Muscle of back (tissue), 11 donors: ENCODE measurements around the gene DPCD. TPM values are rescaled to one million over a fixed set of nuclear protein-coding genes. Genes with fewer than 3 reads are reported as not detected.
A peak's percentile ranks its signal among the peaks of the same experiment; 100 is the strongest.

Source experiments
- DNase-seq, 3 donors: peaks; one replicate each; pipeline versions ENCODE4 v3.0.0 to v3.0.0-alpha.2; 2013
- polyA plus RNA-seq, 10 donors: library from polyadenylated mRNA; unstranded; fragments of 120-200 nt; gene quantifications; one replicate each; pipeline ENCODE4 v1.2.1, GENCODE V29; 2013; ENCODE audit not compliant: insufficient read length in 10 of 10

The DPCD gene
- polyA plus RNA-seq, 10 donors, result 11.7 to 22.8 (median 15.4) TPM

DNA sequence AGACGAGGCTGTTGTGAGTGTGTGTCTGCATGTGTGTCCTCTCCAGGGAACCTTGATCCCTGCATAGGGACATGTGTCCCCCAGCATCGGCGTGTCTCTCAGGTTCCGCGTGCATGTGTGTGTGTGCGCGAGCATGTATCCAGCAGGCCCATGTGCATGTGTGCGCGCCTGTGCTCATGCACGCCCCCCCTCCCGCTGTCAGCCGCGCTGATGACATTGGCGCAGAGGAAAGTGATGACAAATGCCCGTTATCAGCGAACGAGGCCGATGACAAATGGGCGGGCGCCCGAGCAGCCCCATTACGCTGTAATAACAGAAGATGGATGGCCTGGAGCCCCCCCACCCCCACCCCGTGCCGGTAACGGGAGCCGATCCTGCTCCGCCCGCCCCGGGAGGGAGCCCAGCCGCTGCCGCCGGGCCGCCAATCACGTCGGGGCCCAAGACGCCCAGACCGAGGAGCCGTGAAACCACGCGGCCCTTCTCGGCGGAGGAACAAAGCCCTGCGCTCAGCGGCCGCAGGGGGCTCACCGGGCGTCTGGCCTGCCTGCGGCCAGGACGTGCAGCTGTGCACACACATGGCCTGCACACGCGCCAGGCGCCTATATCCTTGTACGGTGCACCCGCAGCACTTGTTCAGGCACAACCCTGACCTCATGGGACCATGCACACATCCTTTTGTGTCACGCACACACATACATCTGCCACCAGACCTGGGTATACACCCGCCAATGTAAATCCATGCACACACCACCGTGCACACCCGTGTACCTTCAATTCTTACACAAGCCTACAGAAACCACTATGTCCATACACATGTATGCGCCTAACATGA is 21.6 kb upstream of the DPCD start:
- peak in 2 of 3 donors; percentile 24 to 68 for DNase-seq

DNA sequence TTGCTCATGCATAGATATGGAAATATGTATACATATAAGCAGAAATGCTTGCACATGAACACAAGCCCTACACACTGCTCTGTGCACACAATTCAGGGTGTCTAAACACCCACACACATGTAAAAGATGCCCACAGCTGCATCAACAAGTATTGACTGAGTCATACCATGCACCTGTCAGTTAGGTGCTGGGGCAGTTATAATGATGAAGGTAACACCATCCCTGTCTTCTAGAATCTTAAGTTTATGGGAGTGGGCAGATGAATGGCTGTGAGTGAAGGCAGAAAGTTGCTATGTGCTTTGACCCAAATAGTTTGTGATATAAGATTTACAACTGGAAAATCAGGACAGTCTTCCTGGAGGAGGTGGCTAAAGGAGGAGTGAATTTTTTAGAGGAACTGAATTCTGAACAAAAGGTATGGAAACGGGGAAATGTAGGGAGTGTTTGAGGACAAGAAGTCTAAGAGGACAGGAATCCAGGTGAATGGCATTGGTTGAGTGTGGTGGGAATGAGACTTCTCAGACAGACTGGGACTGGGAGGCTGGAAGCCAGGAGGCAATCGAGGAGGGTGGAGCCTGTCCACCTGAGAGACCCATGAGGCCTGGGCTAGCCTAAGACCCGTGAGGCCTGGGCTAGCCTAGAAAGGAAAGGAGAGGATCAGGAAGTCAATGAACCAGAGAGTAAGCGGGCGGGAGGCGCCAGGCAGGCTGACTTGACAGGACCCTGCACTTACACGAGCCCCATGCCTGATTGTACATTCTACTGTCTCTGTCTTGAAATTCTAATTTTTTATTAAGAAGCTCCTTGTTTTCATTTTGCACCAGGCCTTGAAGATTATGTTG is 20.7 kb upstream of the DPCD start:
- no peak for DNase-seq

DNA sequence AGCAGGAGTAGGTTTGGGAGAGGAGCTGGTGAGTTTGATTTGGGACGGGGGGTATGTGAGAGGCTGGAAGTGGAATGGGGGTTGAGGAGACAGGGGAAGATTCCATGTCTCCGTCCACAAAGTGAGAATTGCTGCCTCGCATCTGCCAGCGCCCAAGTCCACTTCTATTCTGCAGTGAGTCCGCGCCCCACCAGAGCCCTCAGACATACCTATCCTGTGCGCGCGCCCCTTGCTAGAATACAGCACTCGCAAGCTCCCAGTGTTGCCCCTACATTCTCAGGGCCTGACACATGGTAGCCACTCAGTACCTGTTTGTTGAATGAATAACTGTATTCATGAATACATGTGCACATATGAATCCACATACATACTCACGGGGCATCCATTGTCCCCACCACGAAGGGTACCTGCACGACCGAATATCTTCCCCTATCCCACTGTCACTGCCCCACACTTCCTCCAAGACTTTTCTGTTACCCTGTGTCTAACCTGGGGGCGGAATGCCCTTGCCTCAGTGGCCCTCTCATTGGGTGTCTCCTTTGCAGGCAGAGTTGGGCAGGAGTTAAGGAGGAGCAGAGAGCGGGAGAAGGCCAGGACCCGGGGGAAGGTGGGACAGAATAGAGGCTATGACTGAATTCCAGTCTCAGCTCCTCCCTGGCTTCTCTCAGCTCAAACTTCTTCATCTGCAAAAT is 19.9 kb upstream of the DPCD start:
- no peak for DNase-seq

DNA sequence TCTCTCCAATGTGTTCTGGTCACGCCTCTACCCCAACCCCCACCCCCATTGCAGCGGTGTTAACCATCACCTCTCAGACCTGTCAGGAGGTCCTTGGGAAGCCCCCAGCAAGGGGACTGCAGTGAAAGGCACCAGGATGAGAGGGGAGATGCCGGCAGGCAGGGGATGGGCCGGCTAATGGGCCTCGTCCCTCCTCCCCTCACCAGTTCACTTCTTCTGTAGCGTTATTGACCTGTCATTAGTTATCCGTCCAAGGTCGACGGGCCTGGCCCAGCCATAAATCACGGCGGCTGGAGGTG is 18.8 kb upstream of the DPCD start:
- DNase-seq, result peak in 1 of 3 donors; percentile 56

DNA sequence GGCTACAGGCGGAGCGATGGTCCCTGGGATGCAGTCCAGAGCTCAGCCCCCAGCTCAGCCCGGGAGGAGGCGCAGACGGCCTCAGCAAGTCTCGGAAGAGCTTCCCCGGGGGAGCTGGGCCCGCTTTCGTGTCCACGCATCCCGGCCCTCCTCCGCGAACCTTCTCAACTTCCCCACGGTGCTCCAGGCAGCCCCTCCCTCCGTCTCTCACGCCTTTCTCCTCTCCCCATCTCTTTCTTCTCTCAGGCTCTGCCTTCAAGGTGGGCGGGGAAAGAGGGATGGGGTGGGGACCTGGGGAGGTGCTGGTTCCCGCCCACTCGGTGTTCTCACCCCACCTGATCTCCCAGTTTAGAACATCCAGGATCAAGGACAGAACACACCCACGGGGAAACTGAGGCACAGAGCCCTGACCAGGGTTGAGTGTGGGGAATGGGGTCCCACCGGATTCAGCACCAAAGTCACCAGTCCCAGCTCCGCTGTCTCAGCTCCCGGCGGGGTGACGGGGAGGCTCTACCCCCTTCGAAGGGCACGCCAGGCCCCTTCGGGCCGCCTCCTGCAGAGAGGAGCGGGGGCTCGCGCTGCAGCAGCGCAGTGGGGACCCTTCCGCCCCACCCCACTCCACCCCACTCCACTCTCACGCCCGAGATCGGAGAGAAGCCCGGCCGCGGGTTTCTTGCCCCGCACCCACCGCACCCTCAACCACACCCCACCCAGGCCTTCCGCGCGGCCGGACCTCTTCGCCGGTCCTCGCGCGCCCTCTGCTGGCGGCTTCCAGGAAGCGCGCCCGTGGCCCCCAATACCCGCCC is 18.3 kb upstream of the DPCD start:
- DNase-seq, result peak; percentile 60 to 93 (median 87)

DNA sequence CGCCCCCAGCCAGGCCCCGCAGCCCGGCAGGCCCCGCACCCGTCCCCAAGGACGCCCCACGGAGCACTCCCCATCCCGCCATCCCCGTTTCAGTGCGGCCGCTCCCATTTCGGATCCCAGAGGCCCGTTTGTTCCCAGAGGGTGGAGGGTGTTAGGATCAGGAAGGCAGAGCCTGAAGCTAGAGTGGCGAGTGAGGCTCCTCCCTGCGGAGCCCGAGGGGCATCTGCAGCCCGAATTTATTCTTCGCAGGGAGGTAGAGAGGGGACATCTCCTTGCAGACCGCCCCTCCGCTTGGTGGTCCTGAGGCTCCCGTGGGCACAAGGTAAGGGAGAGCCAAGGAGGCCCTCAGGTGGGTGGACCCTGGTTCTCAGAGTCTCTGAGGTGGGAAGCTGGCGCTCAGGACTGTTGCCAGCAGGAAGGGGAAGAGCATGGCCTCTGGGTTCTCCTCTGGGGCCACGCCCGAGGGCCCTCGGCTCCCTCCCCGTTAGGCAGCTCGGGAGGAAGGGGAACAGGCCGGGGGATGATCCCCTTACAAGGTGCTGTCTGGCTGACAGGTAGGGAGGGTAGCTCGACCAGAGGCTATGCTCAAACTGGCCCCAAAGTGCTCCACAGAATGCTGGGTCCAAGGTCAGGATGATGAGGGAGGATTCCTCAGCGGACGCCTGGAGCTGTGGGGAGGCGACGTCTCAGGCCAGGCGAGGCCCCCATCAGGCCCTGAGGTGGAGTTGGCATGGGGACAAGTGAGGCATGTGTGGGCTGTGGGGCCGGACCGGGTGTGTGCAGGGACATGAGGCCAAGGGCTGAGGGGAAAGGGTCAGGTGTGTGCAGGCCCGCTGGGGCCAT is 17.5 kb upstream of the DPCD start:
- DNase-seq, result peak in 2 of 3 donors; percentile 13 to 30

DNA sequence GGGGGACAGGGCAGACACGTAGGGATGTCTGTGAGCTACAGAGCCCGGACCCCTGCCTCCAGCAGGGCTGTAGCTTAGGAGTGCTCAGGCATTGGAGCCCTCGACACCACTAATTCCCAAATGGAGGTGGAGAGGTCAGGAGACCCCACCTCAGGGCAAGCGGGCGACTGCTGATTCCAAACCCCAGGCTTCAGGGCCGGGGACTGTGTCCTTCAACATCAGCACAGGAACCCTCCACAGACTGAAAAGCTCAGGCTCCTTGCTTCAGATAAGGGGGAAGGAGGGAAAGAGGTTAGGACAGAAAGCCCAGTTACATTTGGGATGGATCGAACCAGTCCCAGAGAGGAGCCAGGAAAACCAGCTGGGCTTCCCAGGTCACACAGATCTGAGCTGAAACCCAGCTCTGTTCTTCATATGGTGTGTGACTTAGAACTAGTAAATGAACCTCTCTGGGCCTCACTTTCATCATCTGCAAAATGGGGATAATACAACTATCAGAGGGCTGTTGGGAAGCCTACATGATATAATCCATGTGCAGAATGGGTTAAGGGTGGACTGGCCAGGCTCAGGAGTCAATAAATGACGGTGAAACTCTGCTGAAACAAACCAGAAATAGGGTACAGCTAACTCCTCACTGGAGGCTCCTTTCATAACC is 16.7 kb upstream of the DPCD start:
- no peak for DNase-seq

DNA sequence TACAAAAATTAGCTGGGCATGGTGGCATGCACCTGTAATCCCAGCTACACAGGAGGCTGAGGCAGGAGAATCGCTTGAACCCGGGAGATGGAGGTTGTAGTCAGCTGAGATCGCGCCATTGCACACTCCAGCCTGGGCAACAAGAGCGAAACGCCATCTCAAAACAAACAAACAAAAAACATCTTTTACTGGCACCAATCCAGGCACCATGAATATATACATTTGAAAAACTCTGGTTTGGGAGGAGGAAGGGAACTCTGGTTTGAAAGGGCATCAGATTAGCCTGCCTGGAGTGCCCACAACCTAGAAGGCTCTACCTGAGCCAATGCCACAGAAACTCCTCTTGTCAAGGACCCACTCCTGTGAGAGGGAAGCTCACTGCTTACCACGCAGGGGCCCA is 16.0 kb upstream of the DPCD start:
- no peak for DNase-seq

DNA sequence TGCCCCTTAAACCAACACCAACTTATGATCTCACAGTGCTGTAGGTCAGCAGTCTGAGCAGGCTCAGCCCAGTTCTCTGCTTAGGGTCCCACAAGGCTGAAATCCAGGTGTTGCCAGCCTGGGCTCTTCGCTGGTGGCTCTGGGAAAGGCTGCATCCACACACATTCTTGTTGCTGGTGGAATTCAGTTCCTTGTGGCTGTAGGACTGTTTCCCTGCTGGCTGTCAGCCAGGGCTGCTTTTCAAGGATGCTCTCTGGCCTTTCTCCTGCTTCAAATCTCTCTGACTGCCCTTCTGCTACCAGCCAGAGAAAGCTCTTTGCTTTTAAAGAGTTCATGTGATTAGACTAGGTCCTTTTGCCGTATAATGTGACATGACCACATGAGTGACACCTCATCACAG is 15.3 kb upstream of the DPCD start:
- no peak for DNase-seq

DNA sequence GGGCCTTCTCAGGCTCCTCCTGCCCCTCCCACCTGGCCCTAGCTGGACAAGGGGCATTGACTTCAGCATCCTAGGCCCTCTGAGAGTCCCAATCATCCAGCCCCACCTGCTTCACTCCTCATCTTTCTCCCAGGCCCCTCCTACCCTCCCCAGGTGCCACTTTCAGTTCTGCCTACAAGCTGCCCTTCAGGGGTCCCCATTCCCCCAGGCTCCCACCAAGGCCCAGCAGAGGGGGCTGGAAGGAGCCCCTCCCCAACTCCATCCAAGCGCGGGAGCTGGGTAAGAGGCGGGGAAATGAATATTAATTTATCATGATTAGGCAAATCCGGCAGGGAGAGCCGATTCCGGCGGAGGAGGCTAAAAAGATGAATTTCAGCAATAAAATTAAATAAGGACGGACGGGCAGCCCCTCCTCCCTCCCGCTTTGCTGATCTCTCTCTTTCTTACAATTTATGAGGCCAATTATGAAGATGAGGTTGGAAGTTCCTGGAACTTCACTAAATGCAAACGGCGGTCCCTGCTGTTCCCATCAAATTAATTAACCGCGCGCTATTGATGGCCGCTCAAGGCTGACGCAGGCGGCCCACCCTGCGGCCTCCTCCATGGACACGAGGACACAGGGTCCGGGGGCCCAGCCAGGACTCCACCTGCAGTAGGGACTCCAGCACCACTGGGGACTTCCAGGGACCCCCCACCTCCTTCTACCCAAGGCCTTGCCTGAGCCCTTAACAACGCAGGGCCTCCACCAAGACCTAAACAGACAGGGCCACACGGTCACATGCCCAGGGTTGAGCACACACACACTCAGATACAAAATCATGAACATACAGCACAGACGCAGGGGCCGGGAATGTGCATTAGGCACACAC is 14.0 kb upstream of the DPCD start:
- DNase-seq, result no peak

DNA sequence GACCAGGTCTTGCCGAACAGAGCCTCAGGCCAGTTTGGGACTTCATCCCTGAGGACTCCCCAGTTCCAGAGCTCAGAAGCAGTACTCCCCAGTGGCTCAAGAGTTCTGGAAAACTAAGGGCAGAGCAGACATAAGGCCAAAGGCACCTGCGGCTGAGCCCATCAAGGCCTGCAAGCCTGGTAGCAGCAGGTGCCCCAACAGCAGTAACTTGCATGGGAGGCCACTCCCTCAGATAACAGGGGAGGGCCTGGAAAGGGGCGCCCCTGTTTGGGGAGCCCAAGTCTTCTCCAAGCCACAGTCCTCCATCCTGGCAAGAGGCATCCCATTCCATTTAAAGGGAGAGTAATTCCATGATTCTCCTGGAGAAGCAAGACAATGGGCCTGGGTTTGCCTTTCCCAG is 13.0 kb upstream of the DPCD start:
- no peak for DNase-seq

DNA sequence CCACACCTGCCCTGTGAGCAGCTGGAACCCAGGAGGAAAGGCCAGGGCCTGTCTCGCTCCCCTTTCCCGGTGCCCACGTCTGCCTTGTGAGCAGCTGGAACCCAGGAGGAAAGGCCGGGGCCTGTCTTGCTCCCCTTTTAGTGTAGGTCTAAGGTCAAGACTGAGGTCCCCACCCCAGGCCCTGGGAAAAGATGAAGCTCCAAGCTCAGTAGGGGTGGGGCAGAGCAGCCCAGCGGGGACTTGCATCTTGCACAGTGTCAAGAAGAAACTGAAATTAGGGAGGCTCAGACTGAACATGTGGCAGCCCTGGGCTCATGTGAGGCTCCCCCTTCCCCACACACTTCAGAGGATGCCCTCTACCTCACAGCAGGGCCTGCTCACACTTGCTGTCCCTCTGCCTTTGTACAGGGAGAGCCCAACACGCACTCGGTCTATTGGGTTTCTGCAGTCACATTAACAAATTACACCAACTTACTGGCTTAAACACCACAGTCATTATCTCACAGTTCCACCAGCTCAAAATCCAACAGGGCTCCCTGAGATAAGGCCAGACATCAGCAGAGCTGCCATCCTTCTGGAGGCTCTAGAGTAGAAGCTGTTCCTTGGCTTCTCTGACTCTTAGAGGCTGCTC is 12.4 kb upstream of the DPCD start:
- no peak for DNase-seq

DNA sequence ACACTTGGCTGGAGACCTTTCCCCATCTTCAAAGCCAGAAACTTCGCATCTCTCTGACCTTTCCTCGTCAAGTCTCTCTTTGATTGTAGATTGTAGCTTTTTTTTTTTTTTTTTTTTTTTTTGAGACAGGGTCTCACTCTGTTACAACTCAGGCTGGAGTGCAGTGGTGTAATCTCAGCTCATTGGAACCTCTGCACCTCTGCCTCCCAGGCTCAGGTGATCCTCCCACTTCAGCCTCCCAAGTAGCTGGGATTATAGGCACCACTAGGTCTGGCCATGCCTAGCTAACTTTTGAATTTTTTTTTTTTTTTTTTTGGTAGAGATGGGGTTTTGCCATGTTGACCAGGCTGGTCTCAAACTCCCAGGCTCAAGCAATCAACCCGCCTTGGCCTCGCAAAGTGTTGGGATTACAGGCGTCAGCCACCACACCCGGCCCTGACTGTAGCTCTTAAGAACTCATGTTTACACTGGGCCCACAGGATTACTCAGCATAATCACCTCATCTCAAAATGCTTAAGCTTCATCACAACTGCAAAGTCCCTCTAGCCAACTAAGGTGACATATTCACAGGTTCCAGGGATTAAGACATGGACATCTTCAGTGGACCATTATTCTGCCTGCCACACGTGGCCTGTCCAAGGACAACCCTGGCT is 11.8 kb upstream of the DPCD start:
- DNase-seq, result no peak

DNA sequence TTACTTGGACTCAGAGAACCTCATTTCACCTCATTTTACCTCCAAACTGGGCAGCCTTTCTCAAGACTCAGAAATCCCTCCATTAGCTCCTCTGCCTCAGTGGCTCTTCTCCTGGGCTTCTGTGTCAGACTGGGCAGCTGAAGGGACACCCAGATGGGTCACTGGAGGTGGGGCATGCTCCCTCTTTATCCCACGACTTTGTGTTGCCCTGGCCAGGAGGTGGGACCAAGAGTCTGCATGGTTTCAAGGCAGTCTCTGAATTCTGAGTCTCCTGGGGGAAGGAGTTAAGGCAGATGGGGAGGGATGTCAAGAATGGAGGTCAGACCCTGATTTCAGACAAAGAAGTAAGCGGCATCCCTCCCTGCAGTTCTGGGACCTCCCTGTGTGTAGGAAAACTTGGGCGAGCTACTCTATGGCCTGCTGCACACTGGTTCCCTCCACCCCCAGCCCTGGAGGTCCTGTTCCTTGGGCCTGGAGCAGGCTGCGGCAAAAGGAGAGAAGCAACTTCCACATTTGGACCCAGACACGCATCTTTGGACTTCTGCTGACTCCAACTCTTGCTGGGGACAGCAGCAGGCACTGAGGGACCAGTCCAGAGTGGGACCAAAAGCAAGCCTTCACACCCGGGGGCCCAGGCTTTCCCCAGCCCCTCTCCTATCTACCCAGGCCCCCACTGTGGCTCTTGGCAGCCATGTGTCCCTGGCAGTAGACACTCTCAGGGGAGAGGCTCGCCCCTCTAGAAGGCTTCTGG is 10.8 kb upstream of the DPCD start:
- no peak for DNase-seq

DNA sequence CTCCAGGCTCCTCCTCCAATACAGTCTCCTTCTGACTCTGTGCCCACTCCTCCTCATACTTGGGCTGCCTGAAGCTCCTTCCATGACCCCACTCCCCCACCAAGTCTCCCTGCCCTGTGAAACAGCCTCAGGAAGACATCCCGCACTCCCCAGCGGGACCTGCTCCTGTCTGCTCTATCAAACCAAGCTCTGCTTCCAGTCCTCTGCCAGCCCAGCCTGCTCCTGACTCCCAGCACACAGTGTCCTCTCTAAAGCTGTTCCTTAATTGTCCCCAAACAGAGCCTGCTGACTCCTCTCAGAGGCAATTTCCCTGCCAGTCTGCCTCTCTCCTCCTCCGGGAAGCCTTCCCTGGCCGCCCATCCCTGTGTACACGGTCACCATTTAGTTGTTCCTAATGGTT is 9.9 kb upstream of the DPCD start:
- DNase-seq, result no peak

DNA sequence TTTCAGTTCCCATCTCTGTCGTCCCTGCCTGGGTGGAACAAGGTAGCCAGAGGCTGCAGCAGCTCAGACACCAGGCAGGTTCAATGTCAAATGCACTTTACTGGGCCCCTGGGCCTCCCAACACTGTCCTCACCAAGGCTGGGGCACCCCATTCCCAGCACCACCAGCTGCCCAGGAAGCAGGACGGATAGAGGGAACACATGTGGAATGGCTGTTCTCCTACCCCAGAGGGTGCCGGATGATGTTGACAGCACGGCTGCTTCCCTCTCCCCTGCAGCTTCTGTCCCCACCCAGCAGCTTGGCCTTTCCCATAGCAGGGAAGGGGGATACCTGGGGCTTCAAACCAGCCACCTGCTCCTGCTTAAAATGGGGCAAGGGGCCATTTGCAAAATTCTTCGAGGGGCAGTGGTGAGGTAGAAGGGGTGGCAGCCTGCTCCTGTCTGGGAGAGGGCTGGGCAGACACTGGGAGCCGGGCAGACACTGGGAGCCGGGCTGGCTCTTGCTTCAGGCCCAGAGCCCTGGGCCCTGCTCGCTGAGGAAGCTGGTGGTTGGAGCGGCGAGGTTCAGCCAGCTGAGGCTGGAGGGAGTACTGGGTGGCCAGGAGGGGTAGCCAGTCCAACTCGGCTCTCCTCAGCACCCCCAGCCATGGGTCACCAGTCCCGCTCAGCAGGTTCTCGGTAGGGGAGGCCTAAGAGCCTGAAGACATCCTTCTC is 9.2 kb upstream of the DPCD start:
- no peak for DNase-seq

DNA sequence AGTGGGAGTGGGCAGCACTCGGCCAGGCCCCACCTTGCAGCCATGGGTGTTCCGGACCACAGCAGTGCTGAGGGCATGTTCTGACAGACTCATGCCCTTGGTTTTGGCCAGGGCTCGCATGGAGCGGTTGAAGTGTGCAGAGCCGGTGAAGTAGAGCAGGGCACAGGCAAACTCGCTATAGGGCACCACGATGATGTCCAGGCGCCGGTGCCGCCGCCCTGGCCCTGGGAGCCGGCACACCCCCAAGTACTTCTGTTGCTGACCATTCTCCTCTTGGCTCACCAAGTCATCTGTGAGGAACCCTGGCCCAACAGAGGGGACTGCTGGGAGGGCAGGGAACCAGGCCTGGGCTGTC is 8.6 kb upstream of the DPCD start:
- DNase-seq, result no peak
